ENCODE data around the gene ZRANB3.

DNA sequence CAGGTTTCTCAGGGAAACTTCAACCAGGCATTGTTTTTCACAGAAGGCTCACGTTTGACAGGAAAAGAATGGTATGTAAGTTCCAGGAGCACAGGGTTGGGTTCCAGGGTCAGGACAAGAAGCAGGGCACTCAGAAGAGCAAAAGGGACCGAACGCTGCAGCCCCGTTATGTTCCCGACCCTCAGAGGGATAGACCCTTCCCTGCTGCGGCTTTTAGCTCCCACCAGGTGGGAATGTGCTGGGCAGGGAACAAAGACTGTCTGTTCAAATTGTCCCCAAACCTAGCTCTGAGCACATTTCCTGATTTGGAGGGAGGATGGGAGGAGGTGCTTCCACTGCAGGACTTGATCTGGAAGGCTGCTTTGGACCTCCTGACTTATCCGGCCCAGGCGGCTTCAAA is 348.8 kb downstream of the ZRANB3 start:
- TF ChIP-seq ZNF660 (tag by site-specific recombination; IDR thresholded peaks at IDR 0.05) (no peak), REPIN1 (tag by site-specific recombination; IDR thresholded peaks at IDR 0.05; ENCODE audit: low read depth) (no peak), ZNF561 (tag by site-specific recombination; IDR thresholded peaks at IDR 0.05; ENCODE audit: borderline replicate concordance) (no peak), ZNF2 (tag by site-specific recombination; IDR thresholded peaks at IDR 0.05) (no peak), ZBTB21 (tag by site-specific recombination; IDR thresholded peaks at IDR 0.05) (no peak)
- TF ChIP-seq, protein P1, sequence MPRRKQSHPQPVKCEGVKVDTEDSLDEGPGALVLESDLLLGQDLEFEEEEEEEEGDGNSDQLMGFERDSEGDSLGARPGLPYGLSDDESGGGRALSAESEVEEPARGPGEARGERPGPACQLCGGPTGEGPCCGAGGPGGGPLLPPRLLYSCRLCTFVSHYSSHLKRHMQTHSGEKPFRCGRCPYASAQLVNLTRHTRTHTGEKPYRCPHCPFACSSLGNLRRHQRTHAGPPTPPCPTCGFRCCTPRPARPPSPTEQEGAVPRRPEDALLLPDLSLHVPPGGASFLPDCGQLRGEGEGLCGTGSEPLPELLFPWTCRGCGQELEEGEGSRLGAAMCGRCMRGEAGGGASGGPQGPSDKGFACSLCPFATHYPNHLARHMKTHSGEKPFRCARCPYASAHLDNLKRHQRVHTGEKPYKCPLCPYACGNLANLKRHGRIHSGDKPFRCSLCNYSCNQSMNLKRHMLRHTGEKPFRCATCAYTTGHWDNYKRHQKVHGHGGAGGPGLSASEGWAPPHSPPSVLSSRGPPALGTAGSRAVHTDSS (tag by site-specific recombination; IDR thresholded peaks at IDR 0.05): no peak
- TF ChIP-seq, protein P2, sequence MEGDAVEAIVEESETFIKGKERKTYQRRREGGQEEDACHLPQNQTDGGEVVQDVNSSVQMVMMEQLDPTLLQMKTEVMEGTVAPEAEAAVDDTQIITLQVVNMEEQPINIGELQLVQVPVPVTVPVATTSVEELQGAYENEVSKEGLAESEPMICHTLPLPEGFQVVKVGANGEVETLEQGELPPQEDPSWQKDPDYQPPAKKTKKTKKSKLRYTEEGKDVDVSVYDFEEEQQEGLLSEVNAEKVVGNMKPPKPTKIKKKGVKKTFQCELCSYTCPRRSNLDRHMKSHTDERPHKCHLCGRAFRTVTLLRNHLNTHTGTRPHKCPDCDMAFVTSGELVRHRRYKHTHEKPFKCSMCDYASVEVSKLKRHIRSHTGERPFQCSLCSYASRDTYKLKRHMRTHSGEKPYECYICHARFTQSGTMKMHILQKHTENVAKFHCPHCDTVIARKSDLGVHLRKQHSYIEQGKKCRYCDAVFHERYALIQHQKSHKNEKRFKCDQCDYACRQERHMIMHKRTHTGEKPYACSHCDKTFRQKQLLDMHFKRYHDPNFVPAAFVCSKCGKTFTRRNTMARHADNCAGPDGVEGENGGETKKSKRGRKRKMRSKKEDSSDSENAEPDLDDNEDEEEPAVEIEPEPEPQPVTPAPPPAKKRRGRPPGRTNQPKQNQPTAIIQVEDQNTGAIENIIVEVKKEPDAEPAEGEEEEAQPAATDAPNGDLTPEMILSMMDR (tag by site-specific recombination; IDR thresholded peaks at IDR 0.05): no peak
